ENCODE measurements around the gene SLC13A4.

Gene SLC13A4

DNA sequence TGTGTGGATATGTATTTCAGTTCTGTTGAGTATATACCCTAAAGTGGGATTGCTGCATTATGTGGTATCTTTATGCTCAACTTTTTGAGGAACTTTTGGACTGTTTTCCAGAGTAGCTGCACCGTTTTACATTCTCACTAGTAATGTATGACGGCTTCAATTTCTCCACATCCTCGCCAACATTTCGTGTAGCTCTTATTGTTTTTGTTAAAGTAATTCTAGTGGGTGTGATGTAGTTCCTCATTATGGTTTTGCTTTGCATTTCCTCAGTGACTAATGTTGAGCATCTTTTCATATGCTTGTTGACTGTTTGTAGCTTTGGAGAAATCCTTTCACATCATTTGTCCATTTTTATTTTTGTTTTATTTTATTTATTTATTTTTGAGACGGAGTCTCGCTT is 61.1 kb downstream of the SLC13A4 start:
- H3K4me3 ChIP-seq (ENCODE audit: low read depth, low read length), result no peak overlapping the region
- TF ChIP-seq, protein P1, sequence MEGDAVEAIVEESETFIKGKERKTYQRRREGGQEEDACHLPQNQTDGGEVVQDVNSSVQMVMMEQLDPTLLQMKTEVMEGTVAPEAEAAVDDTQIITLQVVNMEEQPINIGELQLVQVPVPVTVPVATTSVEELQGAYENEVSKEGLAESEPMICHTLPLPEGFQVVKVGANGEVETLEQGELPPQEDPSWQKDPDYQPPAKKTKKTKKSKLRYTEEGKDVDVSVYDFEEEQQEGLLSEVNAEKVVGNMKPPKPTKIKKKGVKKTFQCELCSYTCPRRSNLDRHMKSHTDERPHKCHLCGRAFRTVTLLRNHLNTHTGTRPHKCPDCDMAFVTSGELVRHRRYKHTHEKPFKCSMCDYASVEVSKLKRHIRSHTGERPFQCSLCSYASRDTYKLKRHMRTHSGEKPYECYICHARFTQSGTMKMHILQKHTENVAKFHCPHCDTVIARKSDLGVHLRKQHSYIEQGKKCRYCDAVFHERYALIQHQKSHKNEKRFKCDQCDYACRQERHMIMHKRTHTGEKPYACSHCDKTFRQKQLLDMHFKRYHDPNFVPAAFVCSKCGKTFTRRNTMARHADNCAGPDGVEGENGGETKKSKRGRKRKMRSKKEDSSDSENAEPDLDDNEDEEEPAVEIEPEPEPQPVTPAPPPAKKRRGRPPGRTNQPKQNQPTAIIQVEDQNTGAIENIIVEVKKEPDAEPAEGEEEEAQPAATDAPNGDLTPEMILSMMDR (IDR thresholded peaks at IDR 0.05; ENCODE audit: insufficient read depth, low read depth, low read length, missing control alignments), result no peak

DNA sequence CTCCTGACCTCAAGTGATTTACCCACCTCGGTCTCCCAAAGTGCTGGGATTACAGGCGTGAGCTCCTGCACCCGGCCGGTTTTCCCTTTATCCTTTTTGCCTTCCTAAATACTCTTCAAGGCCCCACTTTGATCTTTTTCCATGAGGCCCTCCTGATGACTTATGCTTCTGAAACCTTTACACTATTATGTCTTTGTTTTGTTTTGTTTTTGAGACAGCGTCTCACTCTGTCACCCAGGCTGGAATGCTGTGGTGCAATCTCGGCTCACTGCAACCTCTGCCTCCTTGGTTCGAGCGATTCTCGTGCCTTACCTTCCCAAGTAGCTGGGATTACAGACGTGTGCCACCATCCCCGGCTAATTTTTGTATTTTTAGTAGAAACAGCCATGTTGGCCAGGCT is 61.8 kb downstream of the SLC13A4 start:
- no peak for DNase-seq (ENCODE audit: low read depth)
- TF ChIP-seq, protein P1 (IDR thresholded peaks at IDR 0.05; ENCODE audit: insufficient read depth, low read depth, low read length, missing control alignments), result no peak
- no peak overlapping the region for H3K4me3 ChIP-seq (ENCODE audit: low read depth, low read length)

More for the DNA sequence above, 61.1 kb downstream of the SLC13A4 start:
- DNase-seq (ENCODE audit: low read depth), result no peak

DNA sequence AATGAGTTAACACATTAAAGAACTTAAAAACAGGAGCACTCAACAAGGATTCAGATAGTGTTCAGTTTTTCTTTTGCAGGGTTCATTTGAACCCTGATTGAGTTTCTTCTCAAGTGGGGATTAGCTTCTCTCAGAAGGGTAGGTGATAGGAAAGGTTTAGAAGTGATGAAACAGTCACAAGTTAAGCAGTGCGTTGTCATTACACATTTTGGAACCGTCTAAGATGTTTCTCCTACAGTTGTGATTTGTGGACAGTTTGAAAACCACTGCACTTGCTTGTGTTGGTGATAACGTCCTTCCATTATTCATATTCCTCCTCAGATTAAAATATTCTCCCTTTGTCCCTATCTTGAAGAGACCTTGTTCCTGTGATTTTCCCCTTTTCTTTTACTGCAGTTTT is 62.9 kb downstream of the SLC13A4 start:
- TF ChIP-seq, protein P1 (IDR thresholded peaks at IDR 0.05; ENCODE audit: insufficient read depth, low read depth, low read length, missing control alignments), result no peak
- DNase-seq (ENCODE audit: low read depth), result no peak
- no peak overlapping the region for H3K4me3 ChIP-seq (ENCODE audit: low read depth, low read length)

DNA sequence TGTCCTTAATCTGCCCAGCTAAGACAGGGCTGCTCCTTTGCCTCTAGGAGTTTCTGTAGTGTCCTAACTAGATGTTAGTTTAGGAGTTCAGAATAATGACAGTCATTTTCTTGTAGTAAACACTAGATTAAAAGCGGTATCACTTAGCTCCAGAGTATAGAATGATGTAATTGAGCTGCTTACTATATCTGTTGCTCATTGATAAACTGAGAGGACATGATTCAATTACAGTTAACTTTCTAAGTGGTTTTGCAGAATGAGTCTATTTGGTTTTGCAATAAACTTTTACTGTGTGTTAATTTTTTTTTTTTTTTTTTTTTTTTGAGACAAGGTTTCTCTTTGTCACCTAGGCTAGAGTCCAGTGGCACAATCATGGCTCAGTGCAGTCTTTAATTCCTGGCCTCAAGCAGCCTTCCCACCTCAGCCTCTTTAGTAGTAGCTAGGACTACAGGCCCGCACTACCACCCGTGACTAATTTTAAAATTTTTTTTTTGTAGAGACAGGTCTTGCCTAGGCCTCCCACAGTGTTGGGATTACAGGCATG is 63.9 kb downstream of the SLC13A4 start:
- TF ChIP-seq, protein P1 (IDR thresholded peaks at IDR 0.05; ENCODE audit: insufficient read depth, low read depth, low read length, missing control alignments), result no peak
- DNase-seq (ENCODE audit: low read depth), result no peak
- no peak overlapping the region for H3K4me3 ChIP-seq (ENCODE audit: low read depth, low read length)

DNA sequence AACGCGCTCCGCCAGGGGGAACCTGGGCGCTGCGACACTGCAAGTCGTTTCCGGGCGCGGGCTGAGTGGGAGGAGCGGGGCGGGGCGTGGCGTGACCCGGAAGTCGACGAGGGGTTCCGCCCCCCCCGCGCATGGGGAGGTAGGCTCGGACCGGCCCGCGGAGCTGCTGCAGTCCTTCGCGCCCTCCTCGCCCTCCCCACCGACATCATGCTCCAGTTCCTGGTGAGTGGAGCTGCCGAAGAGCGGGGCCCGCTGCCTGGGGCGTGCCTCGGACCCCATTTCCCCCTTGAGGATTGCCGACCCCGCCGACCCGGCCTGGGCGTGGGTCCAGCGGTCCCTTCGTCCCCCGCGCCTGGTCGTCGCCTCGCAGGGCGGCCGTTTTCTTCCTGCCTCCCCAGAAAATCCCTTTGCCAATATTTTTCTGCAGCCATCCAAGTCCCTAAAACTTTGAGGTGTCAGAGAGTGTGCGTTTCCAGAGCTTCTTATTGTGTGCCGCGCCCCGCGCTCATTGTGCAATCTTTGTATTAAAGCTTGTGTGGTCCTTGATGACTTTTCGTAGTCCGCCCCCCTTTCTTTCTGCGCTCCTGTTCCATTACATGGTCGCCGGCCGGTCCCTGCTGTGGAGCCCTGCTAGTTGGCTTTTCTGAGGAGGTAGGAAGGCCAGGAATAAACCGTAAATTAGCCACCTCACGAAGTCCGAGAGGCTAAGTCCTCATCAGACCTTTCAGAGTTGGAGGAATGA is 65.4 kb downstream of the SLC13A4 start, which contains the start of gene STMP1:
TSS of gene STMP1 (plus strand) at position 142 of the 742 bp plus-strand sequence.
- peak; percentile 98 for DNase-seq (ENCODE audit: low read depth)
- TF ChIP-seq, protein P1 (IDR thresholded peaks at IDR 0.05; ENCODE audit: insufficient read depth, low read depth, low read length, missing control alignments), result peak; percentile 68
- H3K4me3 ChIP-seq (ENCODE audit: low read depth, low read length), result peak within 1 kb of the TSS; percentile 82

DNA sequence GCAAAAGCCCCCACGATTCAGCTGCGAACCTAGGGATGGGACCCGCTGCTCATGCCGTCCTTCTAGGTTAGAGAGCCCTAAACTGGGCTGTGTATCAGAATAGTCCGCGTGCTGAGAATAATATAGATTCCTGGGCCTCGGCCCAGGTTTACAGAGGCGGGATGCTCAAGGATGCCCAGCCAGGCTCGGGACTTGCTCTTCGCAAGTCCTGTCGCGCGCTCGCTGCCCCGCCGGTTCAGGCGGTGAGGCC is 65.9 kb downstream of the SLC13A4 start:
- TF ChIP-seq, protein P1 (IDR thresholded peaks at IDR 0.05; ENCODE audit: insufficient read depth, low read depth, low read length, missing control alignments), result no peak
- H3K4me3 ChIP-seq (ENCODE audit: low read depth, low read length), result peak overlapping the region; percentile 82

More for the DNA sequence above, 65.9 kb downstream of the SLC13A4 start:
- no peak for DNase-seq (ENCODE audit: low read depth)
